K562 (cell line): ENCODE results near the gene TNFRSF11A. TPM values are rescaled to one million over a fixed set of nuclear protein-coding genes. Genes with fewer than 3 reads are reported as not detected.

Experiments used
- ATAC-seq: fragments of 200-7000 bp; cut with Tn5 transposase; 3 replicates; pipeline ENCODE4 v1.9.1; 2020; ENCODE audit warnings: moderate library complexity
- BruUV-seq: library from RNA; stranded (reverse); fragments of 400-500 nt; replicated peaks from 2 replicates; lab custom pipeline; 2021; lab: Mats Ljungman, UMichigan
- CTCF ChIA-PET: fragments of 300-600 bp; formaldehyde crosslinking; extraction: SDS; loops from one replicate; lab custom pipeline; 2021; ENCODE audit warnings: low intra/inter-chr PET ratio; lab: Yijun Ruan, JAX
- POLR2A ChIA-PET: fragments of 300-600, 350-650 bp; sonication (Branson Sonifier 250); formaldehyde crosslinking; extraction: SDS; loops from one replicate; lab custom pipeline; 2021; ENCODE audit warnings: antibody characterized with exemption, inconsistent platforms; lab: Yijun Ruan, JAX
- DNase-seq, 4 experiments: peaks; one replicate each; pipeline versions ENCODE4 v3.0.0 to v3.0.0-alpha.2; 2011 to 2018; ENCODE audit warnings: low spot score in 3 of 4, mixed read lengths in 3 of 4; ENCODE audit errors: extremely low read depth in 1 of 4
- FAIRE-seq: peaks from 2 replicates; lab custom pipeline; 2011; peaks lifted over from hg19 to GRCh38; lab: Jason Lieb, UNC
- H2AFZ ChIP-seq: 2 replicates; pipeline ENCODE4 v1.6.0; 2011; ENCODE audit warnings: low read depth, low read length, control low read depth, inconsistent platforms
- H3K27ac ChIP-seq: fragments of 200-600 bp; 3 replicates; pipeline ENCODE4 v1.8.0; 2011; ENCODE audit warnings: low read depth, mild to moderate bottlenecking, control low read depth, inconsistent platforms, low read length, moderate library complexity, mixed read lengths; ENCODE audit errors: extremely low read depth
- H3K27me3 ChIP-seq, 2 experiments: fragments of 300-600 bp in 1 of 2; 2 replicates in 1 of 2; 3 replicates in 1 of 2; pipeline versions ENCODE4 v1.6.0 to v1.8.0; 2011; ENCODE audit warnings: inconsistent platforms in 2 of 2, low read length in 2 of 2, mild to moderate bottlenecking in 1 of 2, mixed read lengths in 1 of 2, moderate library complexity in 1 of 2; ENCODE audit not compliant: control insufficient read depth in 2 of 2, insufficient read depth in 2 of 2
- H3K36me3 ChIP-seq: fragments of 300-600 bp; 3 replicates; pipeline ENCODE4 v1.8.0; 2011; ENCODE audit warnings: mild to moderate bottlenecking, low read length, inconsistent platforms; ENCODE audit not compliant: control insufficient read depth, insufficient read depth
- H3K4me1 ChIP-seq, 2 experiments: fragments of 200-600 bp in 1 of 2; replicated peaks in 1 of 2; 2 replicates in 1 of 2; 3 replicates in 1 of 2; pipeline versions ENCODE4 v1.5.1 to v1.8.0; 2011; ENCODE audit warnings: inconsistent platforms in 2 of 2, low read length in 2 of 2, mild to moderate bottlenecking in 1 of 2, mixed read lengths in 1 of 2, moderate library complexity in 1 of 2; ENCODE audit not compliant: control insufficient read depth in 2 of 2, insufficient read depth in 2 of 2
- H3K4me2 ChIP-seq: 2 replicates; pipeline ENCODE4 v1.6.1; 2011; ENCODE audit warnings: low read length, control low read depth, inconsistent platforms, mixed read lengths; ENCODE audit not compliant: insufficient read depth
- H3K4me3 ChIP-seq: fragments of 200-600 bp; sonication (generic), shearing (Covaris generic); 2 replicates; pipeline ENCODE4 v1.5.1; 2016; ENCODE audit warnings: control low read depth, inconsistent platforms
- H3K79me2 ChIP-seq: fragments of 200-600 bp; 3 replicates; pipeline ENCODE4 v1.8.0; 2011; ENCODE audit warnings: low read length, inconsistent platforms; ENCODE audit not compliant: control insufficient read depth, insufficient read depth
- H3K9ac ChIP-seq, 2 experiments: 2 replicates each; pipeline versions ENCODE4 v1.6.0 to v1.6.1; 2011; ENCODE audit warnings: low read depth in 2 of 2, low read length in 2 of 2, control low read depth in 1 of 2, inconsistent platforms in 1 of 2, mild to moderate bottlenecking in 1 of 2, mixed read lengths in 1 of 2; ENCODE audit not compliant: insufficient read depth in 1 of 2
- H3K9me1 ChIP-seq: one replicate; pipeline ENCODE4 v1.6.0; 2011; ENCODE audit warnings: inconsistent platforms, mild to moderate bottlenecking, low read length, moderate library complexity; ENCODE audit not compliant: control insufficient read depth, insufficient read depth
- H3K9me3 ChIP-seq: replicated peaks from 2 replicates; pipeline ENCODE4 v1.5.1; 2011; ENCODE audit warnings: low read depth, low read length, inconsistent platforms; ENCODE audit not compliant: control insufficient read depth, insufficient read depth
- H4K20me1 ChIP-seq: replicated peaks from 2 replicates; pipeline ENCODE4 v1.6.1; 2011; ENCODE audit warnings: low read length, inconsistent platforms, mixed read lengths; ENCODE audit not compliant: control insufficient read depth, insufficient read depth
- FOXK1 ChIP-seq: sonication (generic); formaldehyde crosslinking; IDR thresholded peaks from 2 replicates; pipeline ENCODE4 v1.8.0; 2022; ENCODE audit warnings: missing genetic modification reagents, mild to moderate bottlenecking, borderline replicate concordance
- HDGF ChIP-seq: fragments of 450-650 bp; IDR thresholded peaks from 2 replicates; pipeline ENCODE4 v1.6.1; 2016
- MTA2 ChIP-seq: fragments of 450-650 bp; IDR thresholded peaks from 2 replicates; pipeline ENCODE4 v1.6.1; 2016; ENCODE audit warnings: low read depth
- NFRKB ChIP-seq: fragments of 450-650 bp; IDR thresholded peaks from 2 replicates; pipeline ENCODE4 v1.6.1; 2016; ENCODE audit warnings: low read depth
- NUFIP1 ChIP-seq: fragments of 450-650 bp; IDR thresholded peaks from 2 replicates; pipeline ENCODE4 v1.6.1; 2018; ENCODE audit not compliant: partially characterized antibody
- RAD21 ChIP-seq, 2 experiments: fragments of 250-450 bp in 1 of 2; fragments of 450-650 bp in 1 of 2; sonication (Bioruptor Pico) in 1 of 2; formaldehyde crosslinking in 1 of 2; IDR thresholded peaks in 1 of 2; conservative IDR thresholded peaks in 1 of 2; 2 replicates each; pipeline versions ENCODE4 v1.4.0 to v1.8.0; 2020 to 2022; ENCODE audit warnings: mild to moderate bottlenecking in 2 of 2, moderate library complexity in 1 of 2
- SAP30 ChIP-seq: fragments of 200-600 bp; sonication (generic); IDR thresholded peaks from 2 replicates; pipeline ENCODE4 v1.6.1; 2012; ENCODE audit warnings: borderline replicate concordance, low read depth, mild to moderate bottlenecking, moderate library complexity, low read length, control low read depth, inconsistent platforms; ENCODE audit not compliant: insufficient read depth, poor library complexity, severe bottlenecking
- SREBF2 ChIP-seq: sonication (generic); formaldehyde crosslinking; IDR thresholded peaks from 2 replicates; pipeline ENCODE4 v1.4.0; 2020; ENCODE audit warnings: mild to moderate bottlenecking, missing genetic modification reagents
- TBL1XR1 ChIP-seq, 2 experiments: IDR thresholded peaks; 2 replicates each; pipeline ENCODE4 v1.6.1; 2012; ENCODE audit warnings: improper control_type of control experiment in 2 of 2, low read length in 2 of 2, mild to moderate bottlenecking in 1 of 2
- ZNF212 ChIP-seq: fragments of 450-650 bp; formaldehyde crosslinking; IDR thresholded peaks from 2 replicates; pipeline ENCODE4 v1.4.0; 2020; ENCODE audit warnings: mild to moderate bottlenecking
- WGBS: fragments of 100-300 bp; shearing (Covaris generic); methylation state at CpG from one replicate; pipeline ENCODE4 v1.1.6; 2016; ENCODE audit warnings: low coverage, mixed read lengths; ENCODE audit not compliant: insufficient coverage; ENCODE audit errors: missing lambda C conversion rate; 5-methylcytosine and 5-hydroxymethylcytosine counted together
- in situ Hi-C: fragments of 300-500 bp; cut with MboI; formaldehyde crosslinking; loops from 4 replicates; pipeline ENCODE4 v1.15.0; 2018; ENCODE audit warnings: inconsistent platforms, mixed read lengths
- intact Hi-C: fragments of 100-400 bp; cut with micrococcal nuclease; formaldehyde crosslinking; loops from 2 replicates; pipeline ENCODE4 v1.14.2; 2022
- polyA plus RNA-seq, 8 experiments: library from polyadenylated mRNA; depleted of rRNA in 4 of 8; stranded (reverse) in 5 of 8; unstranded in 3 of 8; fragments of >200 nt; fragmentation: Nextera tagmentation in 2 of 8; fragmentation: Illumina TruSeq in 1 of 8; extraction: Ambion mirVana in 2 of 8; extraction: Trizol in 1 of 8; gene quantifications; 2 replicates each; pipeline versions ENCODE4 v1.2.1 to v1.2.3, GENCODE V29; 2011 to 2014; ENCODE audit warnings: inconsistent platforms in 1 of 8, missing spikeins in 1 of 8
- total RNA-seq, 7 experiments: library from RNA; depleted of rRNA in 6 of 7; stranded (reverse); fragments of >200 nt in 6 of 7; fragmentation: Illumina TruSeq in 2 of 7; extraction: Trizol in 2 of 7; gene quantifications; 2 replicates each; pipeline versions ENCODE4 v1.2.1 to v1.2.3, GENCODE V29; 2011 to 2021; ENCODE audit warnings: low replicate concordance in 1 of 7
- TF ChIP-seq, protein P1 (sequence below), 2 experiments: IDR thresholded peaks; 2 replicates each; pipeline ENCODE4 v1.6.1; 2011; ENCODE audit warnings: borderline replicate concordance in 1 of 2, control low read depth in 1 of 2, low read depth in 1 of 2, low read length in 1 of 2, mild to moderate bottlenecking in 1 of 2, mixed read lengths in 1 of 2, moderate library complexity in 1 of 2; ENCODE audit not compliant: insufficient read depth in 1 of 2, insufficient read length in 1 of 2, poor library complexity in 1 of 2, severe bottlenecking in 1 of 2; ENCODE audit errors: extremely low read depth in 1 of 2

TNFRSF11A gene
- total and polyA plus RNA-seq, 9 of the 15 experiments (the other 6 are each of a cell fraction or from before 2014, with no cell fraction given), result 0.03 to 0.06 (median 0.04) TPM; not detected in 6

DNA sequence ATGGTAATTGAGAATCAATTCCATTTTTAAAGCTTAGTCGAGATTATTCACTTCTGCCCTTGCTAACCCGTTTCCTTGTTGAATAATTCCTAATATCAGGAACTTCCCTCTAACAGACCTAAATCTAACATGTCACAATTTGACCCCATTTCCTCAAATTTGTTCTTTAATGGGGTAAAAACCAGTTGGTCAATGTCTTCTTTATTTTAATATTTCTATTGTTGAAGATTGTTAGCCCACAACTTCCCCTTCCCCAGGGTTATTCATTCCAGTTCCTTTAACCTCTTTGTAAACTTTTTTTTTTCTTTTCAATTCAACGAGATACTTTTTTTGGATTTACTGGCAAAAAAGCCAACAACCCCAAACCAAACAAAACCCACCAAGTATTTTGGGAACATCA is 7.3 kb downstream of the TNFRSF11A start:
- Histone ChIP-seq H3K4me3 (no peak overlapping the region), H3K36me3 (no peaks in the 10 kb centered on the region), H4K20me1 (peaks cover 3% of the 10 kb centered on the region; the same call in 1 of the 2 replicates), H3K9me3 (no peaks in the 10 kb centered on the region), H3K79me2 (no peaks in the 10 kb centered on the region), H3K4me2 (no peak overlapping the region), H3K27me3 (peaks cover 15 to 52% of the 10 kb centered on the region in 2 experiments; a peak in 4 of 5 replicates), H3K9me1 (no peaks in the 10 kb centered on the region), H3K4me1 (no peaks in the 10 kb centered on the region), H3K9ac (no peak overlapping the region), H3K27ac (no peak overlapping the region), H2AFZ (no peak overlapping the region)
- TF ChIP-seq SREBF2 (CRISPR knock-in tag), result no peak
- TF ChIP-seq RAD21 (CRISPR knock-in tag; conservative IDR thresholded peaks at IDR 0.05 in 1 of 2, IDR thresholded peaks at IDR 0.05 in 1 of 2), result no peak
- no peak for TF ChIP-seq NUFIP1
- POLR2A ChIA-PET, result interaction anchor here (0.9 kb wide), 1 partner anchor 10 kb away, joined by 3 read pairs; no protein-coding TSS in a partner anchor
- no peak for DNase-seq
- CTCF ChIA-PET, result no interaction called here
- WGBS, result 0% methylated on average over 2 of the region's 3 CpGs
- in situ Hi-C loops (no loop called here), intact Hi-C loops (no loop called here)
- ATAC-seq, result no peak
- BruUV-seq, result no TSS peak
- FAIRE-seq, result no peak

DNA sequence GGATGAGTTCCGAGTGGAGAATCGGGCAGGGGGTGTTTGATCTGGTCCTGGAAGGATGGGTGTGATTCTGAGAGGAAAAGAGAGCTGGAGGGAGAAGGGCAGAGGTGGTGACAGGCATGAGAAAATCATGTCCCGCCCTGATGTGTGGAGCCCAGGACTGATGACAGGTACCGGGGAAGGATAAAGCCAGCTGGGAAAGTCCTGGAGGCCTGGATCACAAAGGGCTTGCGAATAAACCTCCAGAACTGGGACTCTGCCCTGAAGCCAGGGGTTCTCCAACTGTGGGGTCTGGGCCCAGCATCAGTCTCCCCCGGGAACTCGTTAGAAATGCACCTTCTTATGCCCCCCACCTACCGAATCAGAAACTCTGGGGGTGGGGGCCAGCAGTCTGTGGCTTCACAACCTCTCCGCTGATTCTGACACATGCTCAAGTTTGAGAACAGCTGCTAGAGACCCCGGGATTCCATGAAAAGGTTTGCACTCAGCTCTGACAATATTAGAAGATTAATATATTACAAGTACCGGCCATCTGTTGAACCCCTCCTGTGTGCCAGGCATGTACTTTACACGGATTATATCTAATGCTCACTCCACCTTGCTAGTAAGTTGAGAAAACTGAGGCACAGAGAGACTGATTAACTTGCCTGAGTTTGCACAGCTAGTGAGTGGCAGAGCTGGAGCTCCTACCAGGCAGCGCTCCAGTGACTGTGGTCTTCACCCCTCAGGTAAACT is 8.0 kb downstream of the TNFRSF11A start:
- TF ChIP-seq ZNF212 (CRISPR knock-in tag) (no peak), NFRKB (no peak), SAP30 (no peak), FOXK1 (CRISPR knock-in tag) (no peak), TBL1XR1 (IDR thresholded peaks at IDR 0.05; ENCODE audit: low read length in 2 of 2) (no peak), MTA2 (no peak), HDGF (no peak)
- TF ChIP-seq, protein P1, sequence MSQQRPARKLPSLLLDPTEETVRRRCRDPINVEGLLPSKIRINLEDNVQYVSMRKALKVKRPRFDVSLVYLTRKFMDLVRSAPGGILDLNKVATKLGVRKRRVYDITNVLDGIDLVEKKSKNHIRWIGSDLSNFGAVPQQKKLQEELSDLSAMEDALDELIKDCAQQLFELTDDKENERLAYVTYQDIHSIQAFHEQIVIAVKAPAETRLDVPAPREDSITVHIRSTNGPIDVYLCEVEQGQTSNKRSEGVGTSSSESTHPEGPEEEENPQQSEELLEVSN (IDR thresholded peaks at IDR 0.05; ENCODE audit: borderline replicate concordance in 1 of 2, extremely low read depth in 1 of 2, insufficient read depth in 1 of 2, insufficient read length in 1 of 2, low read depth in 1 of 2, low read length in 1 of 2, poor library complexity in 1 of 2, severe bottlenecking in 1 of 2), result no peak
- intact Hi-C loops, result no loop called here
- POLR2A ChIA-PET, result no interaction called here

More for the DNA sequence above, 8.0 kb downstream of the TNFRSF11A start:
- H3K27me3 ChIP-seq, result peaks cover 17 to 55% of the 10 kb centered on the region in 2 experiments; a peak in 4 of 5 replicates
- 2% methylated on average over 7 of the region's 13 CpGs for WGBS
- ATAC-seq (no peak), FAIRE-seq (no peak), DNase-seq (no peak)
- no peak overlapping the region for H3K9ac ChIP-seq
- no peaks in the 10 kb centered on the region for H3K79me2 ChIP-seq
- no peak overlapping the region for H2AFZ ChIP-seq
- in situ Hi-C loops, result no loop called here
- H3K9me1 ChIP-seq, result no peaks in the 10 kb centered on the region
- H3K27ac ChIP-seq, result no peak overlapping the region
- H3K9me3 ChIP-seq, result no peaks in the 10 kb centered on the region
- H3K4me2 ChIP-seq, result no peak overlapping the region
- H3K4me1 ChIP-seq, result no peaks in the 10 kb centered on the region
- no TSS peak for BruUV-seq
- H3K4me3 ChIP-seq, result no peak overlapping the region
- CTCF ChIA-PET, result no interaction called here
- peaks cover 3% of the 10 kb centered on the region; the same call in 1 of the 2 replicates for H4K20me1 ChIP-seq
- no peaks in the 10 kb centered on the region for H3K36me3 ChIP-seq
